Measurements from ENCODE around the gene PRPF8.

DNA sequence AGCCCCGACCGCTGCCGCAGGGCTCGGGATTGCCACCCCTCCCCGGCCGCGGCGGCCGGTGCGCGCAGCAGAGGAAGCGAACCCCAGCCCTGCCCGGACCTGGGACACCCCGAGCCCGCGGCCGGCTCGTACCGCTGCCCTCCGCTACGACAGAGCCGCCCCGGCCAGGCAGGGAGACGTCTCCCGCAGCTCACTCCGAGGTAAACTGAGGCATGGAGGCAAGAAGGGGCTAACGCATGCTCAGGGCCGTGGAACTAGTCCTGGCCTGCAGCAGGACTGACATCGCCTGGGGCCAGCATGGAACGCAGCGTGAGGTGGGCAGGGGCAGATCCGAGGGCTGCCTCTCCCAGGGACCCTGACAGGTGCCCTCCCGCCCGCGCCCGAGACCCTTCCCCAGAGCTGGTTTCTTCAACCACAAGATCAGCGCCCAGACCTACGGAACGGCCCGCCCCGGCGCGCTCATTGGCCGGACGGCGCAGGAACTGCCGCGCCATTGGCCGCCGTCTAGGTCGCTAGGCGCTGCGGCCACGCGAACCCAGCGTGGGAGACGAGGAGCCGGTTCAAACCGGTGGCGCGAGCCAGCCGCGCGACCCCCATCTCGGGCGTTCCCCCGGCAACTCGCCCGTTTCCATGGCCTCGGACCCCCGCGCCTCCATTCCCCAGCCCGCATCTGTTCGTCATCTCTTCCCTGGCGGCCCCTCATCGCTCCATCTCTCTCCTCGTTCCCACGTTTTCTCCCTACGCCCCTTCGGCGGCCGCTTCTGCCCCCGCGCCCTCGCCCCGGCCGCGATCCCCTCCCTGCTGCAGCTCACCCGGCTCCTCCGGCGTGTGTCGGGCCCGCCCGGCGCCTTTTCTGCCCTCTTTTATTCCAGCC, 56.4 kb downstream of the PRPF8 start, which contains the start of gene SLC43A2:
- TF ChIP-seq CTCF (IDR thresholded peaks at IDR 0.05) (no peak), POLR2A (IDR thresholded peaks at IDR 0.05) (peak; percentile 18)
